Measurements from ENCODE around the gene SPEM1. TPM values are rescaled to one million over a fixed set of nuclear protein-coding genes. Genes with fewer than 3 reads are reported as not detected.

The SPEM1 gene
- total RNA-seq, 3 donors from 2014 or later, result not detected

- DNase-seq (ENCODE audit: low spot score in 2 of 2), result no peak
- peaks cover 0 to 4% of the 10 kb centered on the region in 2 donors for H3K4me1 ChIP-seq
- intact Hi-C loops (cut with DNase I; ENCODE audit: low total_unique reads), result no loop called here
- H3K27me3 ChIP-seq, result no peaks in the 10 kb centered on the region
- H3K27ac ChIP-seq, result no peak overlapping the region
- H3K9me3 ChIP-seq, result no peaks in the 10 kb centered on the region
- no peak for TF ChIP-seq CTCF (IDR thresholded peaks at IDR 0.05)
- no peak for TF ChIP-seq POLR2A (IDR thresholded peaks at IDR 0.05)
- no peak for TF ChIP-seq POLR2AphosphoS5 (IDR thresholded peaks at IDR 0.05)
- no peak overlapping the region for H3K4me3 ChIP-seq
- H3K36me3 ChIP-seq, result no peaks in the 10 kb centered on the region
Measured at GRCh38 chr17:7408252-7408727, 11.8 kb upstream of the SPEM1 start.

- Histone ChIP-seq H3K4me1 (peaks cover 0 to 4% of the 10 kb centered on the region in 2 donors), H3K9me3 (no peaks in the 10 kb centered on the region), H3K27me3 (no peaks in the 10 kb centered on the region), H3K4me3 (no peak overlapping the region), H3K36me3 (no peaks in the 10 kb centered on the region), H3K27ac (no peak overlapping the region)
- intact Hi-C loops (cut with DNase I; ENCODE audit: low total_unique reads), result no loop called here
- DNase-seq (ENCODE audit: low spot score in 2 of 2), result no peak
- no peak for TF ChIP-seq CTCF (IDR thresholded peaks at IDR 0.05)
- no peak for TF ChIP-seq POLR2A (IDR thresholded peaks at IDR 0.05)
- no peak for TF ChIP-seq POLR2AphosphoS5 (IDR thresholded peaks at IDR 0.05)
Measured at GRCh38 chr17:7408863-7409262, 11.3 kb upstream of the SPEM1 start.

GRCh38 chr17:7409716-7410115 is 10.4 kb upstream of the SPEM1 start:
- Histone ChIP-seq H3K9me3 (no peaks in the 10 kb centered on the region), H3K27ac (no peak overlapping the region), H3K36me3 (no peaks in the 10 kb centered on the region), H3K27me3 (no peaks in the 10 kb centered on the region), H3K4me3 (no peak overlapping the region), H3K4me1 (peaks cover 0 to 4% of the 10 kb centered on the region in 2 donors)
- no peak for DNase-seq (ENCODE audit: low spot score in 2 of 2)
- TF ChIP-seq POLR2A (IDR thresholded peaks at IDR 0.05), result no peak
- TF ChIP-seq CTCF (IDR thresholded peaks at IDR 0.05), result no peak
- no peak for TF ChIP-seq POLR2AphosphoS5 (IDR thresholded peaks at IDR 0.05)
- intact Hi-C loops (cut with DNase I; ENCODE audit: low total_unique reads), result no loop called here

GRCh38 chr17:7410634-7411426 is 9.3 kb upstream of the SPEM1 start:
- Histone ChIP-seq H3K27ac (no peak overlapping the region), H3K4me3 (no peak overlapping the region), H3K27me3 (no peaks in the 10 kb centered on the region), H3K36me3 (no peaks in the 10 kb centered on the region), H3K4me1 (peaks cover 0 to 4% of the 10 kb centered on the region in 2 donors), H3K9me3 (no peaks in the 10 kb centered on the region)
- intact Hi-C loops (cut with DNase I; ENCODE audit: low total_unique reads), result no loop called here
- TF ChIP-seq POLR2AphosphoS5 (IDR thresholded peaks at IDR 0.05) (no peak), CTCF (IDR thresholded peaks at IDR 0.05) (no peak), POLR2A (IDR thresholded peaks at IDR 0.05) (no peak)
- no peak for DNase-seq (ENCODE audit: low spot score in 2 of 2)

GRCh38 chr17:7411427-7411750 is 8.7 kb upstream of the SPEM1 start:
- Histone ChIP-seq H3K27ac (no peak overlapping the region), H3K4me3 (no peak overlapping the region), H3K4me1 (no peaks in the 10 kb centered on the region), H3K27me3 (no peaks in the 10 kb centered on the region), H3K9me3 (no peaks in the 10 kb centered on the region), H3K36me3 (no peaks in the 10 kb centered on the region)
- DNase-seq (ENCODE audit: low spot score in 2 of 2), result no peak
- intact Hi-C loops (cut with DNase I; ENCODE audit: low total_unique reads), result no loop called here
- no peak for TF ChIP-seq POLR2AphosphoS5 (IDR thresholded peaks at IDR 0.05)
- TF ChIP-seq POLR2A (IDR thresholded peaks at IDR 0.05), result no peak
- no peak for TF ChIP-seq CTCF (IDR thresholded peaks at IDR 0.05)
